Measurements from ENCODE around the gene ALDOB. TPM values are rescaled to one million over a fixed set of nuclear protein-coding genes. Genes with fewer than 3 reads are reported as not detected.

Gene ALDOB
- total and polyA plus RNA-seq, 2 donors (not counting 3 experiments of a cell fraction or from before 2014, with no cell fraction given), result not detected

DNA sequence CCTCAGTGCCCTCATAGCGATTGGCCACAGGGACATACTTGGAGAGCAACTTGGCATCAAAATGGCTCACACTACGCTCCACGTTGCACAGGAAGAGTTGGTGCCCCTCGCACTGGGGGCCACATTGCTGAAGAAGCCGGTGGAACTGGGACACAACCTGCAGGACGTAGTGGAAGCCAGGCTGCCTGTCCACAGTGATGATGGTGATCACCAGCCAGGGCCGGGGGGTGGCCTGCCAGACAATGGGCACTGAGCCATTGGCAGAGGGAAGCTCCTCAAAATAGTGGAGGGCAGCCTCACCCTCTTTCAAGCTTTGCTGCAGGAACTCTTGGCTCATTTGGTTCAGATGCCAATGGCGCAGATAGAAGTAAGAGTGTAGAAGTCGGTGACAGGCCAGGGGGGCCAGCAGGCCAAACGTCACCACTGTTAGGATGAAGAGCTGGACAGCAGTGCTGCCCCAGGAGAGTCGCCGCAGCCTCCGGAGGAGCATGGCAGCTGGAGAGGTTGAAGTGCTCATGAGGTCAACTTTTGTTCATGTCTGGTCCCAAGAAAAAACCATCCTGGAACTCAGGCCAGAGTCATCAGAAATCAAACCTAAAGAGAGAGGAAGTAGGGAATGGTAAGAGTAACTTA is 41.1 kb upstream of the ALDOB start:
- Histone ChIP-seq H4K20me1 (replicated peaks; ENCODE audit: control insufficient read depth, extremely low read depth, insufficient read depth, low read length) (no peaks in the 10 kb centered on the region), H3K9ac (replicated peaks; ENCODE audit: extremely low read depth, insufficient read depth, low read length) (no peak overlapping the region), H2AFZ (ENCODE audit: low read depth, low read length) (no peak overlapping the region), H3K4me3 (replicated peaks in 1 of 3; ENCODE audit: insufficient read depth in 1 of 3, low read depth in 1 of 3, low read length in 3 of 3) (no peak overlapping the region), H3K9me1 (replicated peaks; ENCODE audit: control insufficient read depth, extremely low read depth, insufficient read depth, low read length) (no peaks in the 10 kb centered on the region), H3K4me2 (ENCODE audit: insufficient read depth, low read length) (no peak overlapping the region), H3K27ac (ENCODE audit: insufficient read depth, low read depth, low read length) (no peak overlapping the region), H3K36me3 (ENCODE audit: control insufficient read depth in 2 of 2, extremely low read depth in 1 of 2, insufficient read depth in 2 of 2, low read length in 2 of 2) (no peaks in the 10 kb centered on the region), H3K27me3 (ENCODE audit: control insufficient read depth in 2 of 2, insufficient read depth in 2 of 2, low read length in 2 of 2) (no peaks in the 10 kb centered on the region), H3K4me1 (ENCODE audit: control insufficient read depth, extremely low read depth, insufficient read depth, low read length) (no peaks in the 10 kb centered on the region), H3K9me3 (replicated peaks; ENCODE audit: control insufficient read depth, insufficient read depth, low read length) (no peaks in the 10 kb centered on the region), H3K79me2 (ENCODE audit: control insufficient read depth, insufficient read depth, low read length) (no peaks in the 10 kb centered on the region)
- no TSS peak for BruUV-seq (replicated peaks)
- intact Hi-C loops (cut with micrococcal nuclease) (no loop called here), dilution Hi-C loops (cut with MboI; ENCODE audit: extremely low pct_ligation_motif_present, low sequenced_read_pairs) (no loop called here)
- FAIRE-seq (no peak), DNase-seq (ENCODE audit: low read depth, low spot score) (no peak)
- ChIA-PET CTCF (interaction anchor here (1.3 kb wide), 1 partner anchor 60 kb away, joined by 3 read pairs; no protein-coding TSS in a partner anchor), POLR2A (no interaction called here)
- TF ChIP-seq POLR2AphosphoS5 (IDR thresholded peaks at IDR 0.05; ENCODE audit: insufficient read depth, low read depth, low read length) (no peak), CTCF (IDR thresholded peaks at IDR 0.05; ENCODE audit: extremely low read depth in 1 of 2, insufficient read depth in 1 of 2, low read depth in 1 of 2, low read length in 2 of 2) (no peak), FOS (IDR thresholded peaks at IDR 0.05; ENCODE audit: borderline replicate concordance, insufficient read depth, low read length) (no peak), GATA2 (IDR thresholded peaks at IDR 0.05; ENCODE audit: insufficient read depth, insufficient read length, low read depth, low read length) (no peak), MYC (IDR thresholded peaks at IDR 0.05; ENCODE audit: low read depth, low read length) (no peak), MAX (IDR thresholded peaks at IDR 0.05; ENCODE audit: insufficient read depth, insufficient read length) (no peak)
